ENCODE data around the gene P4HA1.

- TF ChIP-seq, protein P1, sequence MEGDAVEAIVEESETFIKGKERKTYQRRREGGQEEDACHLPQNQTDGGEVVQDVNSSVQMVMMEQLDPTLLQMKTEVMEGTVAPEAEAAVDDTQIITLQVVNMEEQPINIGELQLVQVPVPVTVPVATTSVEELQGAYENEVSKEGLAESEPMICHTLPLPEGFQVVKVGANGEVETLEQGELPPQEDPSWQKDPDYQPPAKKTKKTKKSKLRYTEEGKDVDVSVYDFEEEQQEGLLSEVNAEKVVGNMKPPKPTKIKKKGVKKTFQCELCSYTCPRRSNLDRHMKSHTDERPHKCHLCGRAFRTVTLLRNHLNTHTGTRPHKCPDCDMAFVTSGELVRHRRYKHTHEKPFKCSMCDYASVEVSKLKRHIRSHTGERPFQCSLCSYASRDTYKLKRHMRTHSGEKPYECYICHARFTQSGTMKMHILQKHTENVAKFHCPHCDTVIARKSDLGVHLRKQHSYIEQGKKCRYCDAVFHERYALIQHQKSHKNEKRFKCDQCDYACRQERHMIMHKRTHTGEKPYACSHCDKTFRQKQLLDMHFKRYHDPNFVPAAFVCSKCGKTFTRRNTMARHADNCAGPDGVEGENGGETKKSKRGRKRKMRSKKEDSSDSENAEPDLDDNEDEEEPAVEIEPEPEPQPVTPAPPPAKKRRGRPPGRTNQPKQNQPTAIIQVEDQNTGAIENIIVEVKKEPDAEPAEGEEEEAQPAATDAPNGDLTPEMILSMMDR (IDR thresholded peaks at IDR 0.05) = no peak
- no peak for TF ChIP-seq POLR2A (IDR thresholded peaks at IDR 0.05)
Observed at GRCh38 chr10:73061743-73062142, 34.9 kb downstream of the P4HA1 start.
